HepG2 (cell line): ENCODE results near the gene CTSA. TPM values are rescaled to one million over a fixed set of nuclear protein-coding genes. Genes with fewer than 3 reads are reported as not detected.

ENCODE experiments used
- CBFB ChIP-seq: sonication (generic); formaldehyde crosslinking; IDR thresholded peaks from 2 replicates; pipeline ENCODE4 v1.4.0; 2020; ENCODE audit warnings: missing genetic modification reagents
- CC2D1A ChIP-seq: sonication (generic); formaldehyde crosslinking; IDR thresholded peaks from 2 replicates; pipeline ENCODE4 v1.8.1; 2023; ENCODE audit warnings: mild to moderate bottlenecking, missing genetic modification reagents
- FOXA1 ChIP-seq, 2 experiments: fragments of 450-650 bp in 1 of 2; sonication (generic) in 1 of 2; formaldehyde crosslinking in 1 of 2; IDR thresholded peaks; 2 replicates each; pipeline versions ENCODE4 v1.4.0 to v1.6.1; 2016 to 2020; ENCODE audit warnings: missing genetic modification reagents in 1 of 2
- HOXA7 ChIP-seq: sonication (generic); formaldehyde crosslinking; IDR thresholded peaks from 2 replicates; pipeline ENCODE4 v1.8.1; 2022; ENCODE audit warnings: mild to moderate bottlenecking, missing genetic modification reagents, moderate library complexity
- MED8 ChIP-seq: sonication (generic); formaldehyde crosslinking; IDR thresholded peaks from 2 replicates; pipeline ENCODE4 v1.8.1; 2023; ENCODE audit warnings: mild to moderate bottlenecking, missing genetic modification reagents; ENCODE audit not compliant: insufficient replicate concordance
- PTBP1 ChIP-seq: fragments of 200-400 bp; formaldehyde crosslinking; IDR thresholded peaks from 2 replicates; pipeline ENCODE4 v1.6.1; 2018; ENCODE audit warnings: low read length, low read depth; ENCODE audit not compliant: poor library complexity, severe bottlenecking
- ZKSCAN8 ChIP-seq: IDR thresholded peaks from 2 replicates; pipeline ENCODE4 v1.6.1; 2016; ENCODE audit warnings: borderline replicate concordance, missing genetic modification reagents, missing compliant biosample characterization
- ZNF205 ChIP-seq: IDR thresholded peaks from 2 replicates; pipeline ENCODE4 v1.6.1; 2018; ENCODE audit warnings: missing biosample characterization, missing genetic modification reagents
- ZNF563 ChIP-seq: sonication (generic); formaldehyde crosslinking; IDR thresholded peaks from 2 replicates; pipeline ENCODE4 v1.8.0; 2022; ENCODE audit warnings: mild to moderate bottlenecking, moderate library complexity, missing genetic modification reagents
- ZNF766 ChIP-seq: sonication (generic); formaldehyde crosslinking; IDR thresholded peaks from 2 replicates; pipeline ENCODE4 v1.5.0; 2020; ENCODE audit warnings: missing genetic modification reagents, borderline replicate concordance
- polyA plus RNA-seq, 8 experiments: library from polyadenylated mRNA; depleted of rRNA in 3 of 8; stranded (reverse) in 7 of 8; unstranded in 1 of 8; fragments of >200 nt; fragmentation: Illumina TruSeq in 4 of 8; extraction: Trizol in 4 of 8; gene quantifications; 2 replicates each; pipeline versions ENCODE4 v1.2.1 to v1.2.3, GENCODE V29; 2011 to 2016; ENCODE audit warnings: low read depth in 4 of 8, missing spikeins in 1 of 8, mixed read lengths in 1 of 8; ENCODE audit not compliant: insufficient read depth in 1 of 8
- total RNA-seq, 5 experiments: library from RNA; depleted of rRNA; stranded (reverse); fragments of >200 nt; fragmentation: Illumina TruSeq; extraction: Trizol; gene quantifications; 2 replicates each; pipeline ENCODE4 v1.2.3, GENCODE V29; 2016; ENCODE audit warnings: low read depth in 1 of 5
- TF ChIP-seq, protein P1 (sequence below): IDR thresholded peaks from 2 replicates; pipeline ENCODE4 v1.6.1; 2016
- TF ChIP-seq, protein P2 (sequence below): sonication (generic); formaldehyde crosslinking; IDR thresholded peaks from 2 replicates; pipeline ENCODE4 v1.4.0; 2020; ENCODE audit warnings: missing genetic modification reagents, borderline replicate concordance
- TF ChIP-seq, protein P3 (sequence below): fragments of 450-650 bp; IDR thresholded peaks from 2 replicates; pipeline ENCODE4 v1.6.1; 2017
- TF ChIP-seq, protein P4 (sequence below): sonication (generic); formaldehyde crosslinking; IDR thresholded peaks from 2 replicates; pipeline ENCODE4 v1.4.0; 2020; ENCODE audit warnings: low read depth, mild to moderate bottlenecking, missing genetic modification reagents
- TF ChIP-seq, protein P5 (sequence below): sonication (generic); formaldehyde crosslinking; IDR thresholded peaks from 2 replicates; pipeline ENCODE4 v1.4.0; 2020; ENCODE audit warnings: missing genetic modification reagents, borderline replicate concordance
- TF ChIP-seq, protein P6 (sequence below): sonication (generic); formaldehyde crosslinking; IDR thresholded peaks from 2 replicates; pipeline ENCODE4 v1.5.0; 2020; ENCODE audit warnings: missing genetic modification reagents

CTSA gene
- total and polyA plus RNA-seq, 2 of the 13 experiments (the other 11 are each of a cell fraction or from before 2014, with no cell fraction given): 202 to 231 TPM

DNA sequence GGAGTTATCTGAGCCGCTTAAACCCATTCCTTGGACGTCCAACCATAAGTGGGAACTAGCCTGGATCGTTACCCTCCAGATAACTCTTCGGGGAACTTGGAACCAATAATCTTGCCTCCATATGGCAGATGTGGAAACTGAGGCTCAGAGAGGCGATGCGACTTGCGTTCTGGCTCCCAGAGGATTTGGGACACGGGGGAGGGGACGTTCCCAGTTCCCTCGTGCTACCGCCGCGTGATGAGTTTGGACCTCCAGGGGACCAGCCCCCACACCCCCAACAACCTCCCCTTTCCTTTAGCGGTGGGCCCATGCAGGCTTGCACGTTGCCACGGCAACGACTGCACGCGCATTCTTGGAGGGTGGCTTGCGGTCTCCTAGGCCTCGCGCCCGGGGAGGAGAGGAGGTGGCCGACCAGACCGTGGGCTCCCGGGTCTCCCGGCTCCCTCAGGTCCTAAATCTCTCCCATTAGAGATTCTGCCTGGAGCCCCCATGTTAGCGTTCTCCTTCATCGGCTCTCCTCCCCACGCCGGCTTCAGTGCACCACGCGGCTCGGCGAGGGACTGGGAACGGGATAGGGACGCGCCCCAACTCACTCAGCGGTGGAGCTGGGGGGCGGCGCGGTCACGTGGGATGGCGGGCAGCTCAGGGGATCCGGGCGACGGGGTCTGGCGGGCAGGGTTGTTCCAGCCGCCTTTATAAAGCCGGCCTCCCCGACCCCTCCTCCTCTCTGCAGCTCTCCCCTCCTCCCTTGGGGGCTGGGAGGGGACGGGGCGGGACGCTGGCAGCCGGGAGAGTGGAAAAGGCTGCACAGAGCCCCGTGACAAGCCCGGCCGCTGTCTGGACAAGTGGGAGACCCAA lies 20.6 kb downstream of the CTSA start, which contains the start of gene PLTP (continued):
- TF ChIP-seq, protein P1, sequence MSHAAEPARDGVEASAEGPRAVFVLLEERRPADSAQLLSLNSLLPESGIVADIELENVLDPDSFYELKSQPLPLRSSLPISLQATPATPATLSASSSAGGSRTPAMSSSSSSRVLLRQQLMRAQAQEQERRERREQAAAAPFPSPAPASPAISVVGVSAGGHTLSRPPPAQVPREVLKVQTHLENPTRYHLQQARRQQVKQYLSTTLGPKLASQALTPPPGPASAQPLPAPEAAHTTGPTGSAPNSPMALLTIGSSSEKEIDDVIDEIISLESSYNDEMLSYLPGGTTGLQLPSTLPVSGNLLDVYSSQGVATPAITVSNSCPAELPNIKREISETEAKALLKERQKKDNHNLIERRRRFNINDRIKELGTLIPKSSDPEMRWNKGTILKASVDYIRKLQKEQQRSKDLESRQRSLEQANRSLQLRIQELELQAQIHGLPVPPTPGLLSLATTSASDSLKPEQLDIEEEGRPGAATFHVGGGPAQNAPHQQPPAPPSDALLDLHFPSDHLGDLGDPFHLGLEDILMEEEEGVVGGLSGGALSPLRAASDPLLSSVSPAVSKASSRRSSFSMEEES (CRISPR knock-in tag): peak; percentile 15; the same call in 1 of the 2 replicates
- TF ChIP-seq, protein P2, sequence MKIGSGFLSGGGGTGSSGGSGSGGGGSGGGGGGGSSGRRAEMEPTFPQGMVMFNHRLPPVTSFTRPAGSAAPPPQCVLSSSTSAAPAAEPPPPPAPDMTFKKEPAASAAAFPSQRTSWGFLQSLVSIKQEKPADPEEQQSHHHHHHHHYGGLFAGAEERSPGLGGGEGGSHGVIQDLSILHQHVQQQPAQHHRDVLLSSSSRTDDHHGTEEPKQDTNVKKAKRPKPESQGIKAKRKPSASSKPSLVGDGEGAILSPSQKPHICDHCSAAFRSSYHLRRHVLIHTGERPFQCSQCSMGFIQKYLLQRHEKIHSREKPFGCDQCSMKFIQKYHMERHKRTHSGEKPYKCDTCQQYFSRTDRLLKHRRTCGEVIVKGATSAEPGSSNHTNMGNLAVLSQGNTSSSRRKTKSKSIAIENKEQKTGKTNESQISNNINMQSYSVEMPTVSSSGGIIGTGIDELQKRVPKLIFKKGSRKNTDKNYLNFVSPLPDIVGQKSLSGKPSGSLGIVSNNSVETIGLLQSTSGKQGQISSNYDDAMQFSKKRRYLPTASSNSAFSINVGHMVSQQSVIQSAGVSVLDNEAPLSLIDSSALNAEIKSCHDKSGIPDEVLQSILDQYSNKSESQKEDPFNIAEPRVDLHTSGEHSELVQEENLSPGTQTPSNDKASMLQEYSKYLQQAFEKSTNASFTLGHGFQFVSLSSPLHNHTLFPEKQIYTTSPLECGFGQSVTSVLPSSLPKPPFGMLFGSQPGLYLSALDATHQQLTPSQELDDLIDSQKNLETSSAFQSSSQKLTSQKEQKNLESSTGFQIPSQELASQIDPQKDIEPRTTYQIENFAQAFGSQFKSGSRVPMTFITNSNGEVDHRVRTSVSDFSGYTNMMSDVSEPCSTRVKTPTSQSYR (CRISPR knock-in tag): no peak
- TF ChIP-seq ZKSCAN8 (CRISPR knock-in tag) (no peak), HOXA7 (CRISPR knock-in tag) (no peak), MED8 (no peak), ZNF766 (CRISPR knock-in tag) (no peak), ZNF563 (no peak), PTBP1 (peak; percentile 83), FOXA1 (IDR thresholded peaks at IDR 0.05) (no peak), FOXA1 (CRISPR knock-in tag; IDR thresholded peaks at IDR 0.05) (no peak), ZNF205 (CRISPR knock-in tag) (no peak), CBFB (CRISPR knock-in tag) (no peak), CC2D1A (CRISPR knock-in tag) (no peak)
- TF ChIP-seq, protein P3, sequence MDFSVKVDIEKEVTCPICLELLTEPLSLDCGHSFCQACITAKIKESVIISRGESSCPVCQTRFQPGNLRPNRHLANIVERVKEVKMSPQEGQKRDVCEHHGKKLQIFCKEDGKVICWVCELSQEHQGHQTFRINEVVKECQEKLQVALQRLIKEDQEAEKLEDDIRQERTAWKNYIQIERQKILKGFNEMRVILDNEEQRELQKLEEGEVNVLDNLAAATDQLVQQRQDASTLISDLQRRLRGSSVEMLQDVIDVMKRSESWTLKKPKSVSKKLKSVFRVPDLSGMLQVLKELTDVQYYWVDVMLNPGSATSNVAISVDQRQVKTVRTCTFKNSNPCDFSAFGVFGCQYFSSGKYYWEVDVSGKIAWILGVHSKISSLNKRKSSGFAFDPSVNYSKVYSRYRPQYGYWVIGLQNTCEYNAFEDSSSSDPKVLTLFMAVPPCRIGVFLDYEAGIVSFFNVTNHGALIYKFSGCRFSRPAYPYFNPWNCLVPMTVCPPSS: no peak
- TF ChIP-seq, protein P4, sequence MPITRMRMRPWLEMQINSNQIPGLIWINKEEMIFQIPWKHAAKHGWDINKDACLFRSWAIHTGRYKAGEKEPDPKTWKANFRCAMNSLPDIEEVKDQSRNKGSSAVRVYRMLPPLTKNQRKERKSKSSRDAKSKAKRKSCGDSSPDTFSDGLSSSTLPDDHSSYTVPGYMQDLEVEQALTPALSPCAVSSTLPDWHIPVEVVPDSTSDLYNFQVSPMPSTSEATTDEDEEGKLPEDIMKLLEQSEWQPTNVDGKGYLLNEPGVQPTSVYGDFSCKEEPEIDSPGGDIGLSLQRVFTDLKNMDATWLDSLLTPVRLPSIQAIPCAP: no peak
- TF ChIP-seq, protein P5, sequence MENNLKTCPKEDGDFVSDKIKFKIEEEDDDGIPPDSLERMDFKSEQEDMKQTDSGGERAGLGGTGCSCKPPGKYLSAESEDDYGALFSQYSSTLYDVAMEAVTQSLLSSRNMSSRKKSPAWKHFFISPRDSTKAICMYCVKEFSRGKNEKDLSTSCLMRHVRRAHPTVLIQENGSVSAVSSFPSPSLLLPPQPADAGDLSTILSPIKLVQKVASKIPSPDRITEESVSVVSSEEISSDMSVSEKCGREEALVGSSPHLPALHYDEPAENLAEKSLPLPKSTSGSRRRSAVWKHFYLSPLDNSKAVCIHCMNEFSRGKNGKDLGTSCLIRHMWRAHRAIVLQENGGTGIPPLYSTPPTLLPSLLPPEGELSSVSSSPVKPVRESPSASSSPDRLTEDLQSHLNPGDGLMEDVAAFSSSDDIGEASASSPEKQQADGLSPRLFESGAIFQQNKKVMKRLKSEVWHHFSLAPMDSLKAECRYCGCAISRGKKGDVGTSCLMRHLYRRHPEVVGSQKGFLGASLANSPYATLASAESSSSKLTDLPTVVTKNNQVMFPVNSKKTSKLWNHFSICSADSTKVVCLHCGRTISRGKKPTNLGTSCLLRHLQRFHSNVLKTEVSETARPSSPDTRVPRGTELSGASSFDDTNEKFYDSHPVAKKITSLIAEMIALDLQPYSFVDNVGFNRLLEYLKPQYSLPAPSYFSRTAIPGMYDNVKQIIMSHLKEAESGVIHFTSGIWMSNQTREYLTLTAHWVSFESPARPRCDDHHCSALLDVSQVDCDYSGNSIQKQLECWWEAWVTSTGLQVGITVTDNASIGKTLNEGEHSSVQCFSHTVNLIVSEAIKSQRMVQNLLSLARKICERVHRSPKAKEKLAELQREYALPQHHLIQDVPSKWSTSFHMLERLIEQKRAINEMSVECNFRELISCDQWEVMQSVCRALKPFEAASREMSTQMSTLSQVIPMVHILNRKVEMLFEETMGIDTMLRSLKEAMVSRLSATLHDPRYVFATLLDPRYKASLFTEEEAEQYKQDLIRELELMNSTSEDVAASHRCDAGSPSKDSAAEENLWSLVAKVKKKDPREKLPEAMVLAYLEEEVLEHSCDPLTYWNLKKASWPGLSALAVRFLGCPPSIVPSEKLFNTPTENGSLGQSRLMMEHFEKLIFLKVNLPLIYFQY (CRISPR knock-in tag): no peak
- TF ChIP-seq, protein P6, sequence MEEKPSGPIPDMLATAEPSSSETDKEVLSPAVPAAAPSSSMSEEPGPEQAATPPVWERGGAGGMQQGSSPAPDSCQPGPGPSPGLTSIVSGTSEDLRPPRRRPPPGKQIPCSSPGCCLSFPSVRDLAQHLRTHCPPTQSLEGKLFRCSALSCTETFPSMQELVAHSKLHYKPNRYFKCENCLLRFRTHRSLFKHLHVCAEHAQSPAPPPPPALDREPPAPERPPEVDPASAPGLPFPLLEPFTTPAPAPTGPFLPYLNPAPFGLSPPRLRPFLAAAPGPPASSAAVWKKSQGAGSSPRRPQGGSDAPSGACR: no peak
